Amygdala (tissue), 56 donors: ENCODE results near the gene GNG8.

Experiments
- DNase-seq, 56 donors: peaks; one replicate each; lab custom pipeline; 2025; lab: John Stamatoyannopoulos, UW

Gene GNG8

DNA sequence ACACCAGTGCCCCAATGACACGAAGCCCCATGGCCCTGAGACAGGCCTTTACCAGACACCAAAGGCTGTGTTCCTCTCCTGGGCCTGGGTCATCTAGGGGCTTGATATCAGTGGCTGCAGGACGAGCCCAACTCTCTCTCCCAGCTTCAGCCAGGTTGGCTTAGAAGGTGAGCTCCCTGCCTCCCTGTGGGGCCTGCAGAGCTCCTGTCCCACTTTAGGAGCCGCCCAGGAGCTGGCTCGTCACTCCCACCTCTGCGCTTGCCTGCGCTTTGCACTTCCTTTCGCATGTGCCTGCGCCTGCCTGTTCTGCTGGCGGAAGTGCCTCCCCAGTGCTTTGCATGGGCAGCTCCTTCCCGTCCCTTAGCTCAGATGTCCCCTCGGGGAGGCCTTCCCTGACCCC, 30.0 kb downstream of the GNG8 start:
- DNase-seq: no peak

DNA sequence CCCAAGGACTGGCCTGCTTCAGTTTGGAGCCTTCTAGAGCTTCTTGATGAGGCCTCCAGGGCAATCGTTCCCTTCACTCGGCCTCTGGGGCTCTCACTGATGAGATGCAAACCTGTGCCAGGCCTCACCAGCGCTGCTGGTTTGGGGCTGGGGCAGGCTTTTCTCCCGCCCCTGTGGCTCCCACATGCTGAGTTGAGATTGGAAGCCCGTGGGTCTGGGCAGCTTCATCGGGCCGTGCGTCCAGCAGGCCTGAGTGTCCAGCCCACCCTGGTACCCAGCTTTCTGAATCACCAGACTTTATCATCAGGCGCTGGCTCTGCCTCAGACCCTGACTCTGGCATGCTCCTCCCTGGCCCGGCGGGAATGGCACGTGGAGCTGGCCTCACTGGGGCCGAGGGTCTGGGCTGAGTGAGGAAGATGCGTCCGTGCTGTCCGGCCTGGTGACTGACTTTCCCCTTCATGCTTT, 30.6 kb downstream of the GNG8 start:
- peak in 1 of 56 donors; percentile 18 for DNase-seq

DNA sequence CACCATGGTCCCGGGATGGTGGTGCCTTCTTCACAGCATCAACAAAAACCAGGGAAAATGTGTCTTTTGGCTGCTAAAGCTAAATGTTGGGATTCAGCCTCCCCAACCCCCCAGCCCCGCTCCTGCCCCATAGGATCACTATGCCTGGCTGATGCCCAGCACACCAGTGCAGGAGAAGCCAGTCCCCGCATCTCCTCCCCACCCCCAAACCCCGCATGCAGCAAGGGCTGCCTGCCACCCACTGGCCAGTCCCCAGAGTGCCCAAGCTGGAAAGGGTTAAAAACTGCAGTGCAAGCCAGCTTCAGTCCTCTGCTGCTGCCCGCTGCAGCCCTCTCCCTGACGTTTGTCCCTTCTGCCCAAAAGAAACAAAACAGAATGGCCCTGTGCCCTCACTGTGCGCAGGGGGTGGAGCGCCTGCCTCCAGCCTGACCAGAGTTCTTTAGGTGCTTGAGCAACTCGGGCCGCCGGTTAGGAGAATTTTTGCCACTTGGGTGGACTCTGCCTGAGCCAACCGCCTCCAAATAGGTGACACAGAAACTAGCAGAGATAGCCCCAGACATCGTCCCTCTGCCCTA, 31.1 kb downstream of the GNG8 start:
- peak in 26 of 56 donors; percentile 20 to 68 (median 48) for DNase-seq

GRCh38 chr19:46603752-46604231, 32.2 kb downstream of the GNG8 start:
- DNase-seq: peak in 7 of 56 donors; percentile 17 to 47 (median 25)

- no peak for DNase-seq
Measured at GRCh38 chr19:46603195-46603637, 32.8 kb downstream of the GNG8 start.

- peak in 14 of 56 donors; percentile 21 to 54 (median 40) for DNase-seq
Measured at GRCh38 chr19:46602392-46603194, 33.4 kb downstream of the GNG8 start.

GRCh38 chr19:46601318-46602224, 34.4 kb downstream of the GNG8 start, which contains the start of gene CALM3:
CALM3 (plus strand) TSS chr19:46601330; CDS start chr19:46601435, 105 bp downstream.
- peak in 4 of 56 donors; percentile 40 to 91 (median 52) for DNase-seq

DNA sequence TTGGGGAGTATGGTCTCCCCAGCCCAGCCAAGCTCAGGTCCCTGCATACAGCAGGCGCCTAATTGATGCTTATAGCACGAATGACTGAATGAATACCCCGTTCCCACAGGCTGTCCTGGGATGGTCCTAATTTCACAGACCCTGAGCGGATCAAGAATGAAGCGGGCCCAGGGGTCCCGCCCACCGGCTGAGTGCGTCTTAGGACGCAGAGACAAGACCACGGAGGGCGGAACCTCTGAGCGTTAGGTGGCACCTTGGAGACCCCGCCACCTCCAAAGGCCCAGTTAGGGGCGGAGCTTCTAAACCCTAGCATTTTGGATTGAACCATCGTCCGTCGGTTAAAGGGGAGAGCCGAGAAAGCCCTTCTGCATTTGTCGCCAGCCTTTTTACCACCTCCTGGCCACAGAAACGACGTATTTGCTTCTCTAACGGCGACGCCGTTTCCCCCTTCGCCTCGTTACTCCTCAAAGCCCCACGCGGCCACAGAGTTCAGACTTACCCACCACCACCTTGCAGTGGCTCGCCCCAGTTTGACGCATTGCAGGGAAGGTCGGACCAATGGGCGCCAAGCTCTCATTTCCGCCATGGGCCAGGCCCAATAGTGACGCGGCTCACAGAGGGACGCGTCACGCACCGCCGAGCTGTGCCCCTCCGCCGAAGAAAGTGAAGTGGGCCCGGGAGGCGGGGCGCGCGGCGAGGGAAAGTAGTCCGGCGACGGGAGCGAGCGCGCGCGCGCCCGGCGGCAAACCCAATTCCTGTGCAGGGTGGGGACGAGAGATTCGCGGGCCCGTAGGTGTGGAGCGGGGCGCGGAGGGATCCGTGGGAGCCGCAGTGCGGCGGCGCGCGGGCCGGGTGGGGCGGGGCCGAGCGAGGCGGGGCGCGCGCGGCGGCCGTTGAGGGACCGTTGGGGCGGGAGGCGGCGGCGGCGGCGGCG, 35.4 kb downstream of the GNG8 start:
- DNase-seq: peak; percentile 83 to 100 (median 93)

DNA sequence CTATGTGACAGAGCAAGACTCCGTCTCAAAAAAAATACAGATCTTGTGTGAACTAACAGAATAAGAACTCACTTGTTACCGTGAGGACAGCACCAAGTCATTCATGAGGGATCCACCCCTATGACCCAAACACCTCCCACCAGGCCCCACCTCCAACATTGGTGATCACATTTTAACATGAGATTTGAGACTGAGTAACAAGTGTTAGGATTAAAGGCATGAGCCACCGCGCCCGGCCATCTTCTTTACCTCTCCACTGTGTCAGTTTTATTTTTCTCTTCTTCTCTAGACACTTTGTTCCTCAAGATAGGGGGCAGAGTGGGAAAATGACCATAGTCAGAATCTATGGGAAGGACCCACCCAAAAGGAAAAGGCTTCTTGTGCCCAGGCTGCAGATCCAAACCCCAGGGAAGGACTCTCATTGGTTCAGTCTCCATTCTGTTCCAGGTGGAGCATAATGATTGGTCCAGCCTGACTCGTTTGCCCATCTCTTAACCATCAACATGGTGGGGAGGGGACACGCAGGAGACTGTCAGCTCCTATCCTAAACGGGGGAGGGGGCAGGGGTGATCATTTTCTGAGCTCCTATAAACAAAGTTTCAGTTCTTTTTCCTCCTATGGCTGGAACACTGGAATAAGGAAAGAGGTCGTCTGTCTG, 36.2 kb downstream of the GNG8 start:
- no peak for DNase-seq

GRCh38 chr19:46598372-46598917, 37.6 kb downstream of the GNG8 start:
- no peak for DNase-seq

DNA sequence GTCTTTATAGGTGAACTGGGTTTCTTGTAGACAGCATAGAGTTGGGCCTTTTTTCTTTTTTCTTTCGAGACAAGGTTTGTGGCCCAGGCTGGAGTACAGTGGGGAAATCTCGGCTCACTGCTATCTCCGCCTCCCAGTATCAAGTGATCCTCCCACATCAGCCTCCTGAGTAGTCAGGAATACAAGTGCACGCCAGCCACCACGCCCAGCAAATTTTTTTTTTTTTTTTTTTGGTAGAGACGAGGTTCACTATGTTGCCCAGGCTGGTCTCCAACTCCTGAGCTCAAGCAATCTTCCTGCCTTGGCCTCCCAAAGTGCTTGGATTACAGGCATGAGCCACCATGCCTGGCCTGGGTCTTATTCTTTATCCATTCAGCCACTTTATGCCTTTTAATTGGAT, 40.0 kb downstream of the GNG8 start:
- no peak for DNase-seq

DNA sequence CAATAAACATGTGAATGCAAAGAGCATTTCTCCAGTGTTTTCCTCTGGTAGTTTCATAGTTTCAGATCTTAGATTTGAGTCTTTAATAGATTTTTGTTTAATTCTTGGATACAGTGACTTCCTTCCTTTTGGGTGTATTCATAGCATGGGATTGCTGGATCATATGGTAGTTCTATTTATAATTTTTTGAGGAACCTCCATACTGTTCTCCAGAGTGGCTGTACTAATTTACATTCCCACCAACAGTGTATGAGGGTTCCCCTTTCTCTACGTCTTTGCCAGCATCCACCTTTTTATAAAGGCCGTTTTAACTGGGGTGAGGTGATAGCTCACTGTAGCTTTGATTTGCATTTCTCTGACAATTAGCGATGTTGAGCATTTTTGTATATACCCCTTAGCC, 44.1 kb downstream of the GNG8 start:
- DNase-seq: no peak

- DNase-seq: no peak
Measured at GRCh38 chr19:46591254-46591653, 44.7 kb downstream of the GNG8 start.

DNA sequence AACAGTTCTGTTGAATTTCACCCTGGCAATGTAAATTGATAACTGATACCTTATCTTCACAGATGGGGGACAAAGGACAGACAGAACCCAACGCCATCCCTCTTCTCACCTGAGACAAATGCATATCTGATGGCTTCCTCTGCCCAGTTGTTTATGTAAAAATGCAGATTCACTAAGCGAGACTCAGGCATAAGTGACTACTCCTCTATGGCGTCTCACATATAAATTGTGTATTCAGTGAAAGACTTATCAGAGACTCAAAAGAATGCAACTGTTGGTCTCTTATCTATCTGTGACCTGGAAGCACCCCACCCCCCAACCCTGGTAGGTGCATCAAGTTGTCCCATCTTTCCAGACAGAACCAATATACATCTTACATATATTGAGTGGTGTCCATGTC, 48.1 kb downstream of the GNG8 start:
- DNase-seq: no peak

DNA sequence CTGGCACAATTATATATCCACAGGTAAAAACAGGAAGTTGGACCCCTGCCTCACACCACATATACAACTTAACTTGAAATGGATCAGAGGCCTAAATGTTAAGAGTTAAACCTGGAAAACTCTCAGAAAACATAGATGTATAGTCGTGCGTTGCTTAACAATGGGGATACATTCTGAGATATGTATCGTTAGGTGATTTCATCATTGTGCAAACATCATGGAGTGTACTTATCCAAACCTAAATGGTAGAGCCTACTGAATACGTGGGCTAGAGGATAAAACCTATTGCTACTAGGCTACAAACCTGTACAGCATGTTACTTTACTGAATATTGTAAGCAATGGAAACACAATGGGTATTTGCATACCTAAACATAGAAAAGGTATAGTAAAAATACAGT, 49.7 kb downstream of the GNG8 start:
- DNase-seq: no peak

GRCh38 chr19:46585539-46585938, 50.5 kb downstream of the GNG8 start:
- DNase-seq: no peak
